Measurements from ENCODE around the gene SLC12A3. TPM values are rescaled to one million over a fixed set of nuclear protein-coding genes. Genes with fewer than 3 reads are reported as not detected.

Gene SLC12A3
- total RNA-seq, 2 donors from 2014 or later: not detected

DNA sequence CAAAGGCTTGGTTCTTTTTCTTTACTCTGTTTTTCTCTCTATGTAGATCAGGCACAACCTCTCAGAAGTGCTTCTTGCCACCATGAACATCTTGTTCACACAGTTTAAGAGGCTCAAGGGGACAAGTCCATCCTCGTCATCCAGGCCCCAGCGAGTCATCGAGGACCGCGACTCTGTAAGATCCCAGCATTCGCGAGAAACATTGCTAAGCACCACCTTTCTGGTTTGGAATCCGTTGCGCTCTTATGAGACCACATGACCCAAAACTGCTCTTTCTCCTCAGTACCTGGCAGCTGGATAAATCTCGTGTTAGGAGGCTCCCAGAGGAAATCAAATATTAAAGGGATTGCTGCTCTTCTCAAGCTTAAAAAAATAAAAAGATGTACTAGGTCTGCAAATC lies 23.3 kb upstream of the SLC12A3 start:
- DNase-seq (ENCODE audit: low spot score in 2 of 2) (no peak), ATAC-seq (no peak)
- H3K36me3 Mint-ChIP-seq: peaks cover 7 to 15% of the 10 kb centered on the region in 2 donors
- no peak overlapping the region for H3K27ac Mint-ChIP-seq
- no peaks in the 10 kb centered on the region for H3K9me3 Mint-ChIP-seq

DNA sequence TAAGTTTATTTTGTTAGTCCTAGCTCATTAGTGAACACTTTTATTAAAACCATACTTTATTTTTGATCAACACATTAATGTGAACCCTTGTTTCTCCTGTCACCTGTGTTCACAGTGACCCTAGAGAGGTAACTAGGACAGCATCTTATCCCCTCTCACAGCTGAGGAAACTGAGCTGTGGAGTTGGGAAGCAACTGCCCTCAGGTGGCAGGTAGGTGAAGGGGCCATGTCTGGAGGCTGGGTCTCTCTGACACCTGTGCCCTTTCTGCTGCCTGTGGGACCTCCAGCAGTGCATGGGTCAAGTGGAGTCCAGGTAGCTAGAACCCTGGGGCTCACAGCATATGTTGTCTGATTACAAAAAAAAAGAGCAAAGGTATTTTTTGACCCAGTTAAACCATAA lies 22.9 kb upstream of the SLC12A3 start:
- DNase-seq (ENCODE audit: low spot score in 2 of 2): no peak
- ATAC-seq: no peak
- H3K27ac Mint-ChIP-seq: no peak overlapping the region
- no peaks in the 10 kb centered on the region for H3K9me3 Mint-ChIP-seq
- peaks cover 7 to 15% of the 10 kb centered on the region in 2 donors for H3K36me3 Mint-ChIP-seq

DNA sequence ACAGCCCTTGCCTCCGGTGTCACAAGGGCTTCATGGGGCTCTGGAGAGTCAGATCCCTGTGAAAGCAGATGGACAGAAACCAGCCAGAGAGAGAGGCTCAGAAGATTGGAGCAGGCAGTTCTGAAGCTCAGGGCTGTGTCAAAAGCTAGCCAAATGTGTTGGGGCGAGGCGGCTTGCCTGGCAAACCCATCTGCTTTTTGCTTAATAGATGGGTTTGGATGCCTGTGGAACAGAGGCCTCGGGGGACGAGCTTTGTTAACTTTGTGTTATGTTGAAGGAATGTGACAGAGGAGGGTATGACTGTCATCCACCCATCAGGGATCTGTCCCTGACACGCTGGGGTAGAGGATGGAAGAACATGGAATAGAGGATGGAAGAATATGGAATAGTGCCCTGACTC lies 21.0 kb upstream of the SLC12A3 start:
- no peaks in the 10 kb centered on the region for H3K9me3 Mint-ChIP-seq
- H3K27ac Mint-ChIP-seq: peak overlapping the region in 1 of 2 donors; percentile 39

DNA sequence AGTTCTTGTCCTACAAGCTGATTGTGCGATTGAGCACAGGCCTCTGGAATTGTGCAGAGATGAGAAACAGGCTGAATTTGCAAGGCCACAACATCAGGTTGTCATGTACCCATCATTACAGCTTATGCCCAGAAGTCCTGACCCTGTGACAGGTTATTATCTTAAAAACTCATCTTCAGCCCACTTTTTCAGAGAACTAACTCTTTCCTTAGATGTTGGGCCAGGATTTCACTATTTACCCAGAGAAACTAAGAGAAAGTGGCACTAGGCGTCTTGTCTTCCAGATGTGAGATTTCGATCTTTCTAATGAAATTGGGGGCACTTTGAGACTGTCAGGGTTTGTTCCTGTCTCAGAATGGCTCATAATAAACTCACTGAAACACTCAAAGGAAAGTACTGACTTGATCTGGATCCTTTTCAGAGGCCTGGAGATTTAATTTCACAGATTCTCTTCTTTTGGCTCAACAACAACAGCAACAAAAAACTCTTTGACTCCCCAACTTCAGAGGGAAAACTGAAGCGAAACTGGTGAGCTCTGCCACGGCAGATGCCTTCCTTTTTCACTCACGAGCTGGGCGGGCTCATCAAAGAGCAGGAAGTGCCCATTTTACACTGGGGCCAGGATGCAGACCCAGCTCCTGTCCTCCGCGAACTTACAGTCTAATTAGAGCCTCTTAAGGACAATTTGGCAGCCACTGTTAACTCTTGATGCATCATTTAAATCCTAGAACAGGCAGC lies 17.7 kb upstream of the SLC12A3 start:
- no peak for DNase-seq (ENCODE audit: low spot score in 2 of 2)
- ATAC-seq: peak; percentile 67 to 90
- peak overlapping the region; percentile 57 to 93 for H3K27ac Mint-ChIP-seq
- peaks cover 7 to 25% of the 10 kb centered on the region in 2 donors for H3K36me3 Mint-ChIP-seq
- H3K9me3 Mint-ChIP-seq: no peaks in the 10 kb centered on the region

More for the DNA sequence above, 21.0 kb upstream of the SLC12A3 start:
- peaks cover 7 to 31% of the 10 kb centered on the region in 2 donors for H3K36me3 Mint-ChIP-seq
- no peak for ATAC-seq
- no peak for DNase-seq (ENCODE audit: low spot score in 2 of 2)

DNA sequence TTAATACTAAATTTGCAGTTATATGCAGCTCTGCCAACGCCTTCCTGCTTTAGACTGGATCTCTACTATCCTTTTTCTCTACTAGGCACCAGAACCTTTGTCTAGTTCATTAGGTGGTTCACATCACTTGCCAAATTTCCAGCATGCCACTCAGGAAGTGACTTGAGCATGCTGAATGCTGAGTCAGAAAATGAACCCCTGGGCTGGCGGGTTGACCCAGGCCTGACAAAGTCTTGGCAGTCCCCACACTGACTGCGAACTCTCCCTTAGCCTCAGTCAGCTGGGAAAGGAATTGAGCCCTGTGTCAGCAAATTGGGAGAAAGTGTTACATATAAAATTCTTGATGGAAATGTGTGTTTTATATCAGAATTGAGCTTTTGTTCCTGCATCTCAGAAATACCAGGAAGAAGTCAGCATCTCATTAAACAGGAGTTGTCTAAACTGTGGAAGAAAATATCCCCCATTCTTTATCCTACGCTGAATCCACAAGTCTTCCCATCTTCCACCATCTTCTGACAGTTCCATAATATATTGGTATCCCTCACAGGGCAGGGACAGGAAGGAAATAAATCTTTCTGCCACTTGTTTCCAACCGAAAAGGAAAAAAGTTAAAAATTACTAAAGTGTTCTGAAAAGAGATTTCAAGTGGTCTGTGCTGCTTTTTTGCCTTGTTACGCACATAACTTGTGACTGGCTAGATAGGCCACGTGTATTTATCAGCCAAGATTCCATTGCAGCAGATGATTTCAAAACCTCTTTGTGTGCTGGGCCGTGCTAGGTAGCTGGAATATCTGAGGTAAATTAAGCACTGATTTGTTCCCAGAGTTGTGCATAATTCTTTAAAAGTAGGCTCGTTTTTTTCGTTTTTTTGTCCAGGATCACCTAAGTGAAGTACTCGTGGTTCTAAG lies 16.7 kb upstream of the SLC12A3 start:
- H3K9me3 Mint-ChIP-seq: no peaks in the 10 kb centered on the region
- DNase-seq (ENCODE audit: low spot score in 2 of 2): no peak
- peak overlapping the region; percentile 57 to 93 for H3K27ac Mint-ChIP-seq
- peak in 1 of 2 donors; percentile 65 for ATAC-seq
- peaks cover 7 to 25% of the 10 kb centered on the region in 2 donors for H3K36me3 Mint-ChIP-seq

DNA sequence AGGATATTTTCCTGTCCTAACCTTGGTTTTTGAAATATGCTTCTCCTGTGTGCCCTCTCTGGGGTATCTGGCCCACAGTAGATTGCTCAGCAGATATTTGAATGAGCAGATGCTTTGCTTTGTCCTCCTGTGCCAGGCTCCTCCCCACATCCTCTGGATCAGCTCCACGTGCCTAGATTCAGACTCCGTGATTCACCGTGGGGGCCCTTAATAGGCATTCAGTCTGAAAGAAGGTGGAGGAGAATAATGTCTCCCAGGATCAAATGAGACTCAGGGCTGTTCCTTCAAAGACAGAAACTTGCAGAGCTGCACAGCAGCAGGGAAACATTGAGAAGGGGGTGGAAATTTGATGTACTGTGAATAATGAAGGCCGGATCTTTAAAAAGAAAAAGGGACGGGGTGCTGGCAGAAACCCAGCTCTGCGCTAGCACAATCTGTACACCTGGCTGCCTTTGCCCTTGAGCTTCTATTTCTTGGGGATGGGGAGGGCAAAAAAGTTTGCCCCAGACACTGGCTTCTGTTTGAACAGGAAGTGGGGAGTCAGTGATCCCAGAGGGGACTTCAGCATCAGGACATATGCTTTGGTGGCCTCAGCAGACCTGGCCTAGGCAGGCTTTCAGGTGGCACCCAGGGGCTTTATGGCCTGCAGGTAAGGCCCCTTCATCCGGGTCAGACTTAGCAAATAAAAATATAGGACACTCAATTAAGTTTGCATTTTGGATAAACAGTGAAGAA lies 15.9 kb upstream of the SLC12A3 start:
- Mint-ChIP-seq H3K27ac (peak overlapping the region in 1 of 2 donors; percentile 81), H3K9me3 (no peaks in the 10 kb centered on the region), H3K36me3 (peaks cover under 1 to 20% of the 10 kb centered on the region in 2 donors)
- DNase-seq (ENCODE audit: low spot score in 2 of 2) (no peak), ATAC-seq (no peak)

DNA sequence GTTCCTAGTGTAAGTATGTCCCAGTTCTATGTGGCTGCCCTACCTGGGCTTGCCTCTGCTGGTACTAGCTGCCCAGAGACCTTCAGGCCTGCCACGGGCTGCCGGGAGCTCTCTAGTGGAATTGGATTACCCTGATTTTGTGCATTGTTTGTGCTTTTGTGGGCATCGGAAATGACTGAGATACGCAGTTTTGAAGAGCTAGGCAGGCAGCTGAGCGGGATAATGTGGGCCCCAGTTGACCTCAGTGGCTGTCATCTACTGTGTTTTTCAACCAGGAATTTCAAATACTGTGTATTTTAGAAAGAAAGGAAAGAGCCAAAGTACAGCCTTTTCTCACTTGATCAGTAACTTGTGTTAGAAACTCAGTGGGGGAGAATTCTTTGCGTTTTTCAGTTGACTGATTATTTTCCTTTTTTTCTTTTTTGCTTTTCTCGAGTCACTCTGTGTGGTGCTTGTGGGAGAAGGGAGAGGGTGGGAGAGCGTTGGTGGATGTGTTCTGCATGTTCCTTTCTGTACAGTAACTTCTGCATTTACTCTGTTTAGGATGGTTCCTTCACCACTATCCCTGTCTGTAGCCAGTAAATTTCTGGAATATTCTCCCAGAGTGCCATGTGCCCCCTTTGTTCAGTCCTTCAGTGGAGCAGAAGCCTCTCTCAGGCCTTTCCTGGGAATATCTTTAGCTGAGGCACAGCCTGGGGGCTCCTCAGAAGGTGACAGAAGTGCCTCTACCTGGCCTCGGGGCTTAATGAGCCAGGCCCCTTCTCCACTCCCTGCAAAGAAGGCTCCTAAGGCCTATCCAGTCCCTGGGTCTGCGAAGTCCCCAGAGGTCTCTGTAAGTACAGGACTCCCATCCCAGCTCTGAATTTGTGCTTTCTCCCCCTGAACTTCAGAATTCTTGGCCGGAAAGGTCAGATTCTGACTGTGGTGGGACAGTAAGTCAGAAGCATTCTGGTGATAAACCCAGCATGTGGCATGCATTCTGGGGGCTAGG lies 15.0 kb upstream of the SLC12A3 start:
- Mint-ChIP-seq H3K9me3 (no peaks in the 10 kb centered on the region), H3K27ac (peak overlapping the region in 1 of 2 donors; percentile 81), H3K36me3 (peaks cover 0 to 16% of the 10 kb centered on the region in 2 donors)
- DNase-seq (ENCODE audit: low spot score in 2 of 2) (no peak), ATAC-seq (no peak)

DNA sequence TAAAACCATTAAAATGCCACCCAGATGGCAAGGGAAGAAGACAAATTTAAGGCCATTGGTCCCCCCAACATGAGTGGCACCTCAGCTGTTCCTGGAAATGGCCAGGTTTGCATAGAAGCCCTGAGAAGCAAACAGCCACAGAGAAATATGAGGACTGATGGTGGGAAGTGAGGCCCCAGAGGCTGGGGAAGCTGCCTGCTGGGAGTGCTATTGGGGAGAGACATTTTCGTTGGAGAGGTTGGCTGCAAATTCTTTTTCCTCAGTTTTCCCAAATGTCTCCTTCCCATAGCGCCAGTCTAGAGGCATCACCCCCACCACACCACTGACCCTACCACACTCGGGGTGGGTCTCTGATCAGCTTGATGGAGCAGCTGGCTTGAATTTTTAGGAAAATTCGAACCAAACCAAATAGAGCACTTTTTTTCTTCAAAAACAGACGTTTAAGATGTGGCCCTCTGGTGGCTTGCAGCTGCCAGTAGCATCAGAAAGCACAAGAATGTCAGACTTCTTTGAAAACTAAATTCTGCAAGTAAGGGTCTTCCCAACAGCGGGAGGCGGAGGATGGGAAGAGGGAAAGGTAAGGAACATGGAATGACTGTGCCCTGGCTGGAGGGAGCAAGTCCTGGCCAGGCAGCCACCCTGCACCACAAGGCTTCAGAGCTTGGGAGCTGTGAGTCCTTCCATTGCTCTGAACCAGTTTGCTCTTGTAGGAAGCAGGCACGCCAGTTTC lies 13.2 kb upstream of the SLC12A3 start:
- no peak overlapping the region for H3K27ac Mint-ChIP-seq
- peaks cover 0 to 16% of the 10 kb centered on the region in 2 donors for H3K36me3 Mint-ChIP-seq
- H3K9me3 Mint-ChIP-seq: no peaks in the 10 kb centered on the region
- DNase-seq (ENCODE audit: low spot score in 2 of 2): no peak
- no peak for ATAC-seq

DNA sequence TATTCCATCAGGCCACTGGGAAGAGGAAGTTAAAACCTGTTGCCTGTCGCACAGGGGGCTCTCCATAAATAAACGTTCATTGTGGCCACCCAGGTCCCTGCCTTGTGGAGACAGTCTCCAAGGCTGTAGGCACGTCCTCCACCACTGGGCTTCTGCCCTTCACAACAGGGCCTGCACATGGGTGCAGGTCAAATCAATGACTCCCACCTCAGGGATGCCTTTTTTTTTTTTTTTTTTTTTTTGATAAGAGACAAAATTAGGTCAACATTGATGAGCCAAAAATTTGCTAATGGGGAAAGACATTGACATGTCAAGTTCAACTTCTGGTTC lies 12.6 kb upstream of the SLC12A3 start:
- DNase-seq (ENCODE audit: low spot score in 2 of 2): no peak
- peaks cover 0 to 14% of the 10 kb centered on the region in 2 donors for H3K36me3 Mint-ChIP-seq

DNA sequence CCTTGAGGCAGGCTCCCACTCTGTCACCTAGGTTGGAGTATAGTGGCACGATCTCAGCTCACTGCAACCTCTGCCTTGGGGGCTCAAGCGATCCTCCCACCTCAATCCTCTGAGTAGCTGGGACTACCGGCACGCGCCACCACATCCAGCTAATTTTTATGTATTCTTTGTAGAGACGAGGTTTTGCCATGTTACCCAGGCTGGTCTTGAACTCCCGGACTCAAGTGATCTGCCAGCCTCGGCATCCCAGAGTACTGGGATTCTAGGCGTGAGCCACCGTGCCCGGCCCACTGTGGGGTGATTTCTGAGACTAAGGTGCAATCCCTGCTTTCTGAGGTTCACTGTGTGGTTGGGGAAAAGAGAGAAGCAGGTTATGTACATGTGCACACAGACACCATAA lies 12.0 kb upstream of the SLC12A3 start:
- DNase-seq (ENCODE audit: low spot score in 2 of 2) (no peak), ATAC-seq (no peak)
- peaks cover 0 to 8% of the 10 kb centered on the region in 2 donors for H3K36me3 Mint-ChIP-seq
- peak overlapping the region in 1 of 2 donors; percentile 44 for H3K27ac Mint-ChIP-seq
- no peaks in the 10 kb centered on the region for H3K9me3 Mint-ChIP-seq

More for the DNA sequence above, 12.6 kb upstream of the SLC12A3 start:
- no peak for ATAC-seq
- no peaks in the 10 kb centered on the region for H3K9me3 Mint-ChIP-seq
- no peak overlapping the region for H3K27ac Mint-ChIP-seq

DNA sequence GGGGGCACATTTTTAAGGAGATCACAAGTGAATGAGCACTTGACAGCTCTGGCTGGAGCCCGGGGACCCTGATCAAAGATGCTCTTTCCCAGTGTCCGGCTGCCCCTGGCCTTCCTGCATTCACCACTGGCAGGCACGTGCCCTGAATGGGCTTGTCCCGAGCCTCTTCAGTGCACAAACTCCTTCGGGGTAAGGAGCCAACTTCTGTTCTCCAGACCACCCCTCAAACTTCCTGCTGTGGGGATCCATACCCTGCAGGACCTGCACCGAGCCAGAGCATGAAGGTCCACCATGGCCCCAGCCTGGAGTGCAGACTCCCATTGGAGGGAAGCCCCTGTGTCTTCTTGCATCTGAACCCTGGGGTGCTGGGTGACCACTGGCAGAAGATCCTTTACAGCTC lies 9.8 kb upstream of the SLC12A3 start:
- H3K27ac Mint-ChIP-seq: no peak overlapping the region

DNA sequence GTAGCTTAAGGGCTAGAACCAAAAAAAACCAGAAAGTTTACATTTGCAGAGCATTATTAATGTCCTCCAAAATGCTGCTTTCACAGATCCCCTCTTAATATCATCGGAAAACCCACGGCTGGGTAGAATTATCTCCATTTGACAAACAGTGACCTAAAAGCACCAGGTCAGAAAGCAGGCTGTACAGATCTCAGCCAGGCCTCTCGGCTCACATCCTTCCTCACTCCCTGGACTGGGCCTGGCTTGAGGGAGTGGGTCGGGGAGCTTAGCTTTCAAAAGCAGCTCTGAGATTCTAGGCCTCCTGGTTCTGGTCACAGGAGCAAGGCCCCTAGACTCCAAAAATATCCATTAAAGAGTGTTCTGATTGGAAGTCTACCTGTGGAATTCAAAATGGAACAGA lies 9.1 kb upstream of the SLC12A3 start:
- DNase-seq (ENCODE audit: low spot score in 2 of 2) (no peak), ATAC-seq (no peak)
- Mint-ChIP-seq H3K36me3 (no peaks in the 10 kb centered on the region), H3K27ac (no peak overlapping the region), H3K9me3 (no peaks in the 10 kb centered on the region)

More for the DNA sequence above, 9.8 kb upstream of the SLC12A3 start:
- ATAC-seq: no peak
- no peaks in the 10 kb centered on the region for H3K9me3 Mint-ChIP-seq
- no peaks in the 10 kb centered on the region for H3K36me3 Mint-ChIP-seq
- no peak for DNase-seq (ENCODE audit: low spot score in 2 of 2)

DNA sequence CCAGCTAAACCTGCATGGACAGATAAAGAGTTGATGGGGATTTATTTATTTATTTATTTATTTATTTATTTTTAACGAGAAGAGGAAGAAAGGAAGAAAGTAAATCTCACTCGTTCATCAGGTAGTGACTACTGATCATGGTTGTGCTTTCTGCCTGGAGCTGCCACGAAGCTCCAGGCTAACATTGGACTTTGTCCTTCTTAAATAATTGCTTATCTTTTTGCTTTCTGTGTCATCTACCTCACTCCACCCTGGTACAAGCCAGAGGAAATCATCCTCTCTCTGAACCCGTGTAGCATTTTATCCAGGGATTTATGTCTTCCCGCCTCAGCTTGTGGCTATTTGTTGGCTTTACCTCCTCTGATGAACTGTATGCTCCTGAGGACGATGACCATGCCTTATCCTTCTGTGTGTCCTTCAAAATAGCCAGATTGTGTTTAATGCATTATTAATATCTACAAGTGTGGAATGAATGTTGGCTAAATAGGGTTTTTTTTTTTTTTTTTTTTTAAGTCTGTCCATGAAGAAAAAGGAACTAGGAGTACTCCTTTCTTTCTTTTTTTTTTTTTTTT lies 8.0 kb upstream of the SLC12A3 start:
- no peaks in the 10 kb centered on the region for H3K9me3 Mint-ChIP-seq
- H3K36me3 Mint-ChIP-seq: no peaks in the 10 kb centered on the region
- ATAC-seq: no peak
- no peak for DNase-seq (ENCODE audit: low spot score in 2 of 2)
- H3K27ac Mint-ChIP-seq: no peak overlapping the region

DNA sequence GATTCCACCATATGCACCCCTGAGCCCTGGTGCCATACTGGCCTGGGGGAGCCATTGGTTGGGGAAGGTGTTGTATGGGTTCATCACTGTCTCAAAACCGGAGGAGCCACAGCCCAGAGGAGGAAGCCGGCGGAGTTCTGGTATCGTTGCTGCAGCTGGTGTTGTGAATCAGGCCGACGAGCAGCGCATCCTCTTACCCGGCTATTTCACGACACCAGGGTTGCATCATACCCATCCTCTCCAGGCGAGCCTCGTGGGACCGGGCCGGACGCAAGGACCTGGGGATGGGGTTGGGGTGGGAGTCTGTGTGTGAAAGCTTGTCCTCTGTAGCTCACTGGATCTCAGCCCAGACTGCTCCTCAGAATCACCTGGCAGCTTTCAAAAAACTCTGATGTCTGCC lies 6.6 kb upstream of the SLC12A3 start:
- no peaks in the 10 kb centered on the region for H3K9me3 Mint-ChIP-seq
- peak overlapping the region in 1 of 2 donors; percentile 4 for H3K27ac Mint-ChIP-seq
- no peak for ATAC-seq
- no peaks in the 10 kb centered on the region for H3K36me3 Mint-ChIP-seq
- DNase-seq (ENCODE audit: low spot score in 2 of 2): no peak

DNA sequence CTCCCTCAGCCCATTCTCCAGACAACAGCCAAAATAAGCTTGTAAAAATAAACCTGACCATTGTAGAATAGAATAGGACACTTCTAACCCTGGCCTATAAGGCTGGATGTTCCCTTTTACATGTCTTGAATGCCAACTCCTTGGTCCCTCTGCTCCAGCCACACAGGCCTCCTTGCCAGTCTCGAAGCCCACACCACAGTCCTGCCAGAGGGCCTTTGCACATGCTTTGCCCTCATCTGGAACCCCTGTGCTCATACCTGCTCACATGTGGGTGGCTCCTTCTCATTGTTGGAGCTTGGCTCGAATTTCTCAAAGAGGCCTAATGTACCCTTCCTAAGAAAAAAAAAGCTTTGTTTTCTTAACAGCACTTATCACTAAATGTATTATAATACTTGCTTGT lies 5.4 kb upstream of the SLC12A3 start:
- DNase-seq (ENCODE audit: low spot score in 2 of 2) (no peak), ATAC-seq (no peak)
- Mint-ChIP-seq H3K27ac (peak overlapping the region in 1 of 2 donors; percentile 48), H3K9me3 (no peaks in the 10 kb centered on the region), H3K36me3 (no peaks in the 10 kb centered on the region)

Measured in activated naive CD4-positive, alpha-beta T cell treated with anti-CD3 and anti-CD28 coated beads, Interleukin-2, amount 50 U/mL, for 72 hours (primary cell).